Transverse colon (tissue), 4 donors: ENCODE results near the gene SUSD6. TPM values are rescaled to one million over a fixed set of nuclear protein-coding genes. Genes with fewer than 3 reads are reported as not detected.
"Not testable (repeated sequence)": the region's sequence is repeated elsewhere in the genome, so short reads cannot be mapped to it uniquely, and the experiment has no call there.

Source experiments
- DNase-seq: peaks from one replicate; pipeline ENCODE4 v3.0.0-alpha.2; 2019
- H3K27ac ChIP-seq, 4 donors: fragments of 200-600 bp; sonication (generic); 2 replicates each; pipeline ENCODE4 v1.5.1; 2016 to 2018; ENCODE audit warnings: inconsistent platforms in 4 of 4
- H3K27me3 ChIP-seq: fragments of 200-600 bp; sonication (generic); 2 replicates; pipeline ENCODE4 v1.5.1; 2017; ENCODE audit warnings: inconsistent platforms
- H3K36me3 ChIP-seq, 4 donors: fragments of 200-600 bp; sonication (generic); 2 replicates each; pipeline ENCODE4 v1.5.1; 2017 to 2019; ENCODE audit warnings: inconsistent platforms in 4 of 4
- H3K4me1 ChIP-seq, 4 donors: fragments of 200-600 bp; sonication (generic); 2 replicates each; pipeline ENCODE4 v1.5.1; 2017 to 2020; ENCODE audit warnings: inconsistent platforms in 4 of 4
- H3K4me3 ChIP-seq, 4 donors: fragments of 200-600 bp; sonication (generic); 1 replicate in 1 of 4; 2 replicates in 3 of 4; pipeline versions ENCODE4 v1.5.1 to v1.6.1; 2017 to 2019; ENCODE audit warnings: inconsistent platforms in 4 of 4
- H3K9me3 ChIP-seq, 2 donors: fragments of 200-600 bp; sonication (generic); 2 replicates each; pipeline ENCODE4 v1.5.1; 2017 to 2019; ENCODE audit warnings: inconsistent platforms in 2 of 2
- EP300 ChIP-seq: sonication (generic); formaldehyde crosslinking; IDR thresholded peaks from one replicate; pipeline ENCODE4 v1.6.1; 2017; ENCODE audit warnings: antibody characterized with exemption, low read depth
- POLR2A ChIP-seq: fragments of 450-650 bp; IDR thresholded peaks from one replicate; pipeline ENCODE4 v1.6.1; 2016; ENCODE audit warnings: antibody characterized with exemption, mild to moderate bottlenecking, moderate library complexity
- POLR2AphosphoS5 ChIP-seq, 3 donors: sonication (generic); formaldehyde crosslinking; IDR thresholded peaks; one replicate each; pipeline ENCODE4 v1.6.1; 2016; ENCODE audit warnings: antibody characterized with exemption in 3 of 3
- WGBS, 2 donors: methylation state at CpG; one replicate each; pipeline ENCODE4 v1.1.5; 2018; ENCODE audit warnings: low coverage in 1 of 2; 5-methylcytosine and 5-hydroxymethylcytosine counted together
- in situ Hi-C, 4 donors: fragments of 200-750 bp; cut with MboI; loops; one replicate each; pipeline versions ENCODE4 v1.15.0 to v1.15.1; 2017; ENCODE audit warnings: low sequenced_read_pairs in 3 of 4, low pct_ligation_motif_present in 1 of 4, low pct_unique_long_range_greater_than_20kb in 1 of 4
- intact Hi-C: fragments of 100-400 bp; cut with DNase I; formaldehyde crosslinking; loops from one replicate; pipeline ENCODE4 v1.15.1; 2023; ENCODE audit warnings: low total_unique reads
- total RNA-seq, 4 donors: library from RNA; depleted of rRNA; stranded (reverse); fragments of >200 nt; gene quantifications; one replicate each; pipeline ENCODE4 v1.1.0, GENCODE V29; 2016
- TF ChIP-seq, protein P1 (sequence below), 5 experiments: fragments of 200-600 bp in 3 of 5; fragments of 450-650 bp in 2 of 5; sonication (generic) in 3 of 5; IDR thresholded peaks; 1 replicate in 2 of 5; 2 replicates in 3 of 5; pipeline ENCODE4 v1.5.1; 2016 to 2017; ENCODE audit warnings: antibody characterized with exemption in 5 of 5, inconsistent platforms in 3 of 5, mild to moderate bottlenecking in 2 of 5, moderate library complexity in 1 of 5

The SUSD6 gene
- total RNA-seq, 4 donors from 2014 or later = 29.1 to 159 (median 95.0) TPM

DNA sequence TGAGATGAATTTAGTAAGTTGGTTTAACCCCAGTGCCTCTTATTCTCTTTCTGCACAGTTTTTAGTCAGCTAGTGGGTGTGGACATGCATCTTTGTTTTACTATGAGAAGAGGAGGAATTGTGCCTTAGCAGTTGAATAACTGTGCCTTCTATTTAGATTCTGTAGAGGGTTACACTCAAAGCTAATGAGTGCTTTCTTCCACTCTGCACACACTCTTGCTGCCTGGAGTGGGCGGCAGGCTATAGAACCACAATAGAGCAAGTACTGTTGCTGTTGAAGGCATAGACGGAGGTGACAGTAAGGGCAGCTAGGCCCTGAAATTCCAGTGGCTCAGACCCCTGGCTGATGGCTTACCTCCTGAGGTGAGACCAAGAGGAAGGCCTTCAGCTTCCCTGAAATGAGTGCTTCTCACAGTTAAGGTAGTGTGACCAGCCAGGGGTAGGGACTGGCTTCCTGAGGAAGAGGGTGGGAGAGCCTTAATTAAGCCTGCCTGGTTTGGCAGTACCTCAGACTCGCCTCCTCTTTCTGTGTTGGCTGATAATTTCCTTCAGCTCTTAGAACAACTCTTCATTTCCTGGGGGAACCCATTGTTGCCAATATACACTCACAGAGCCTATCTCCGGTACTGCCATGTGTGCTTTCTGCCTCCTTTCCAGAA is 24.7 kb downstream of the SUSD6 start:
- no peak overlapping the region for H3K4me3 ChIP-seq
- H3K27ac ChIP-seq = peak overlapping the region; percentile 49 to 70 (median 68)
- no peak for DNase-seq
- no peak for TF ChIP-seq POLR2AphosphoS5 (IDR thresholded peaks at IDR 0.05)
- TF ChIP-seq EP300 = no peak
- TF ChIP-seq, protein P1, sequence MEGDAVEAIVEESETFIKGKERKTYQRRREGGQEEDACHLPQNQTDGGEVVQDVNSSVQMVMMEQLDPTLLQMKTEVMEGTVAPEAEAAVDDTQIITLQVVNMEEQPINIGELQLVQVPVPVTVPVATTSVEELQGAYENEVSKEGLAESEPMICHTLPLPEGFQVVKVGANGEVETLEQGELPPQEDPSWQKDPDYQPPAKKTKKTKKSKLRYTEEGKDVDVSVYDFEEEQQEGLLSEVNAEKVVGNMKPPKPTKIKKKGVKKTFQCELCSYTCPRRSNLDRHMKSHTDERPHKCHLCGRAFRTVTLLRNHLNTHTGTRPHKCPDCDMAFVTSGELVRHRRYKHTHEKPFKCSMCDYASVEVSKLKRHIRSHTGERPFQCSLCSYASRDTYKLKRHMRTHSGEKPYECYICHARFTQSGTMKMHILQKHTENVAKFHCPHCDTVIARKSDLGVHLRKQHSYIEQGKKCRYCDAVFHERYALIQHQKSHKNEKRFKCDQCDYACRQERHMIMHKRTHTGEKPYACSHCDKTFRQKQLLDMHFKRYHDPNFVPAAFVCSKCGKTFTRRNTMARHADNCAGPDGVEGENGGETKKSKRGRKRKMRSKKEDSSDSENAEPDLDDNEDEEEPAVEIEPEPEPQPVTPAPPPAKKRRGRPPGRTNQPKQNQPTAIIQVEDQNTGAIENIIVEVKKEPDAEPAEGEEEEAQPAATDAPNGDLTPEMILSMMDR (IDR thresholded peaks at IDR 0.05) = no peak
- TF ChIP-seq POLR2A = no peak
- H3K9me3 ChIP-seq = peaks cover 0 to under 1% of the 10 kb centered on the region in 2 donors
- in situ Hi-C loops (no loop called here), intact Hi-C loops (no loop called here)
- peaks cover 64 to 85% (median 72%) of the 10 kb centered on the region in 4 donors for H3K4me1 ChIP-seq
- no peaks in the 10 kb centered on the region for H3K36me3 ChIP-seq
- WGBS, 2 donors = 74% methylated on average over 4 of the region's 4 CpGs; no CpG with 5 or more reads in 1 of the 2 donors
- H3K27me3 ChIP-seq = no peaks in the 10 kb centered on the region

DNA sequence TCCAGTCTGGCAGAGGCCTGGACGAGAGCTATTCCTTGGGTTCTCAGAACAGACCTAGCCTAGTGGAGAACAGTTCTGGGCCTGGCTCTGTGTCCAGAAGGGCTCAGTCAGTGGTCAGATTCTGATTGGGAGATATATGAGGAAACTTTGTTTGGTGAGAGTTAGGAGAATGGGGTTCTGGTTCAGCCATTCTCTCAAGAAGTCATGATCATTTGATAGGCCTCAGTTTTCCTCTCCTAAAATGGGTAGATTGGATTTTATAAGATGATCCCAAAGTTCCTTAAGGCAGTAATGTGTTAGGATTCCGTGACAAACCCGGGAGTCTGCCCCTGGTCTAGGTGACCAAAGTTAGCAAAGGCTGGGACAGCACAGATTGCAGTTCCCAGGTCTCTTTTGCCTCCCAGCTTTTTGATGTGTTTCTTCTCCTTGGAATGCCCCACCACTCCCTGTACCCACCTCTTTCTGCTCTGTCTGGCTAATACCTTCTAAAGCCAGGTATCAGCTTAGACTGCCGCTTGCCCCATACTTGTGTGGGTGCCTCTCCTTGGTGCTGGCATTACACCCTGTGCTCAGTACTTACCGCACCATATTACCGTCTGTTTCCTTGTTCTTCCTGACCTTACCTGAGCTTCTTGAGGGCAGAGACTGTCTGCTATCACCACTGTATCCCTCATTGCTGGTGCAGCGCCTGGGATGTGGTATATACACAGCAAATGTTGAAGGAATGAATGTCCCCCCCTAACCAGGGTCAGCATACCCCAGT is 25.5 kb downstream of the SUSD6 start:
- DNase-seq = no peak
- 78 to 100% methylated on average over 2 to 7 of the region's 7 CpGs for WGBS, 2 donors
- TF ChIP-seq EP300 = no peak
- TF ChIP-seq, protein P1 (IDR thresholded peaks at IDR 0.05) = no peak
- TF ChIP-seq POLR2A = no peak
- no peak for TF ChIP-seq POLR2AphosphoS5 (IDR thresholded peaks at IDR 0.05)
- in situ Hi-C loops = no loop called here
- Histone ChIP-seq H3K4me3 (no peak overlapping the region), H3K27me3 (no peaks in the 10 kb centered on the region), H3K9me3 (peaks cover 0 to 5% of the 10 kb centered on the region in 2 donors), H3K27ac (peak overlapping the region; percentile 49 to 70 (median 68)), H3K4me1 (peaks cover 63 to 78% (median 68%) of the 10 kb centered on the region in 4 donors), H3K36me3 (no peaks in the 10 kb centered on the region)
- intact Hi-C loops = no loop called here

DNA sequence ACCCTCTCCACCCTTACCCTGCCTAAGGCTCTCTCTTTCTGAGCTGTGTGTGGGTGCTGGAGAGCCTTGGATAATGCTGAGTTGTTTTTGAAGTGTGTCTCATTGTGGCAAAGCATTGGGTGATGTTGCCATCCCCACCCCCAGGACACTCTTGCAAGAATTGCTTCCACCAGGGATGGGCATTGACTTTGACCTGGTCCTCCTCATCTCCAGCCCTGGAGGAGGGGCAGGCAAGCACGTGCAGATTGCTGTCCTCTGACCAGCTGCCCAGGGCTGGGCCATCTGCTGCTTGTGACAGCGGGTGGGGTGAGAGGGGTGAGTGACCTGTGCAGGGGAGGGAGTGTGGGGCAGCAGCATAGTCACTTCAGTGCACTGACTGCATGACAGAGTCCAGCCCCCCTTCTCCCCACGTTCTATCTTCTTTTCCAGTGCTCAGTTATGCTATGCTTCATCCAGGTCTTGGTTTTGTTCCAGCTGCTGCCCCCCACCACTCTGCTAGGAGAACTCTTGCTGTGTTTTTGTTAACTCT is 26.2 kb downstream of the SUSD6 start:
- peak in 2 of 3 donors; percentile 62 to 72 for TF ChIP-seq POLR2AphosphoS5 (IDR thresholded peaks at IDR 0.05)
- no peak for TF ChIP-seq POLR2A
- Histone ChIP-seq H3K9me3 (peaks cover 0 to 5% of the 10 kb centered on the region in 2 donors), H3K36me3 (no peaks in the 10 kb centered on the region), H3K27me3 (no peaks in the 10 kb centered on the region), H3K27ac (peak overlapping the region; percentile 49 to 70 (median 68)), H3K4me1 (peaks cover 58 to 78% (median 63%) of the 10 kb centered on the region in 4 donors), H3K4me3 (no peak overlapping the region)
- peak; percentile 82 for DNase-seq
- in situ Hi-C loops = no loop called here
- intact Hi-C loops = no loop called here
- 31% methylated on average over 2 of the region's 3 CpGs; no CpG with 5 or more reads in 1 of the 2 donors for WGBS, 2 donors

DNA sequence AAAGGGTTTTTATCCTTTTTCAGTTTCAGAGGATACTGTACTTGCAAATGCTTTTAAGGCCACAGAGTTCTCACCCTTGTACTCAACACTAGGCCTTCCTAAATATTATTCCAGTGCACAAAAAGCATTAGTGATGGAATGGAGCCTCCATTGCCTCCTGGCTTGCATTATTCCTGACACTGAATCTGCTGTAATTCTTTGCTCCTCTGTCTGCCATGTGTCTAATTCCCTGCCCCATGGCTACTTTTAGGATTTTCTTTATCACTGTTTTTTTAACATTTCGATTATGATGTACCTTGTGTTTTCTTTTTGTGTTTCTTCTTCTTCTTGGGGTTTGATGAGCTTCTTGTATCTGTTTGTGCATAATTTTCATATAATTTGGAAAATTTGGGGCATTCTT is 29.5 kb downstream of the SUSD6 start:
- Histone ChIP-seq H3K27me3 (no peaks in the 10 kb centered on the region), H3K27ac (no peak overlapping the region), H3K36me3 (no peaks in the 10 kb centered on the region), H3K9me3 (peaks cover 0 to 5% of the 10 kb centered on the region in 2 donors), H3K4me1 (peaks cover 34 to 73% (median 60%) of the 10 kb centered on the region in 4 donors), H3K4me3 (no peak overlapping the region)
- in situ Hi-C loops = no loop called here
- TF ChIP-seq POLR2AphosphoS5 (IDR thresholded peaks at IDR 0.05) (no peak), EP300 (no peak), POLR2A (no peak)
- TF ChIP-seq, protein P1 (IDR thresholded peaks at IDR 0.05) = no peak
- 100% methylated on average over 1 of the region's 1 CpG; no CpG with 5 or more reads in 1 of the 2 donors for WGBS, 2 donors
- no peak for DNase-seq
- intact Hi-C loops = no loop called here

DNA sequence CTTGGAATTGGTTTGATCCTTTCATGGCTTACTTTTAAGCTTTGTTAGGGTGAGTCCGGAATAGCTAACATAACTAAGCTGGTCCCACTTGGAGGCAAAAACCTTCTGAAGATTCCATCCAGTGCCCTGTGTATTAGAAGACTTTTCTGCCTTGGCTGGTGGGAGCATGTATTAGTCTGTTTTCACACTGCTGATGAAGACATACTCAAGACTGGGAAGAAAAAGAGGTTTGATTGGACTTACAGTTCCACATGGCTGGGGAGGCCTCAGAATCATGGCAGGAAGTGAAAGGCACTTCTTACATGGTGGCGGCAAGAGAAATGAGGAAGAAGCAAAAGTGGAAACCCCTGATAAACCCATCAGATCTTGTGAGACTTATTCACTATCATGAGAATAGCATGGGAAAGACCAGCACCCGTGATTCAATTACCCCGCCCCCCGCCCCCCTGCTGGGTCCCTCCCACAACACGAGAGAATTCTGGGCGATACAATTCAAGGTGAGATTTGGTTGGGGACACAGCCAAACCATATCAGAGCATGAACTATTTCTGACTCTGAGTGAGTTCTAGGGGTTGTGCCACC is 30.9 kb downstream of the SUSD6 start:
- in situ Hi-C loops, intact Hi-C loops, H3K9me3 ChIP-seq, H3K36me3 ChIP-seq, H3K4me3 ChIP-seq, H3K27me3 ChIP-seq, DNase-seq: not testable (repeated sequence)
- H3K27ac ChIP-seq = peak overlapping the region; percentile 67 to 84 (median 83)
- 80 to 86% methylated on average over 2 to 7 of the region's 7 CpGs for WGBS, 2 donors
- peaks cover 21 to 64% (median 50%) of the 10 kb centered on the region in 4 donors for H3K4me1 ChIP-seq
